Activated CD4-positive, alpha-beta T cell treated with anti-CD3 and anti-CD28 coated beads for 1 hour (primary cell): ENCODE results near the gene PRCP.

ENCODE experiments used
- DNase-seq: peaks from one replicate; pipeline ENCODE4 v3.0.0-alpha.2; 2020

PRCP gene

GRCh38 chr11:82775736-82776346, 124.4 kb downstream of the PRCP start:
- no peak for DNase-seq

GRCh38 chr11:82775218-82775617, 125.0 kb downstream of the PRCP start:
- no peak for DNase-seq
